ENCODE results near the gene TLE4.

DNA sequence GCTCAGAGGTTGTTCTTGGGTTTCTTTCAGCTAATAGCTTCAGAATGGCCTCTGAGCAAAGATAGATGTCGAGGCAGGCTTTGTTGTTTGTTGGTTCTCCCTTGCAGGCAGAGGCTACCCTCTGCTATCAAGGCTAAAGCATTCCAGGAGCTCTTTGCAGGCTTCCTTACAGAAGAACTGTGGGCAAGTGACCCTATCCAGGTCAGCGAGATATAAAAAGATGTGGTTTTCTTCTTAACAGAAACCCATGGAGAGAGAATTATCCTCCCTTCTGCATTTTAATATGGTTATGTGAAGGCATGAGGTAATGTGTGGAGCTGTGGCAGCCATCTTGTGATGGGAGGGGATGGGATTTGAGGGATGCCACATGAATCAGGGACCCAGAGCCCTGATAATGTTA is 67.0 kb downstream of the TLE4 start:
- TF ChIP-seq, protein P1, sequence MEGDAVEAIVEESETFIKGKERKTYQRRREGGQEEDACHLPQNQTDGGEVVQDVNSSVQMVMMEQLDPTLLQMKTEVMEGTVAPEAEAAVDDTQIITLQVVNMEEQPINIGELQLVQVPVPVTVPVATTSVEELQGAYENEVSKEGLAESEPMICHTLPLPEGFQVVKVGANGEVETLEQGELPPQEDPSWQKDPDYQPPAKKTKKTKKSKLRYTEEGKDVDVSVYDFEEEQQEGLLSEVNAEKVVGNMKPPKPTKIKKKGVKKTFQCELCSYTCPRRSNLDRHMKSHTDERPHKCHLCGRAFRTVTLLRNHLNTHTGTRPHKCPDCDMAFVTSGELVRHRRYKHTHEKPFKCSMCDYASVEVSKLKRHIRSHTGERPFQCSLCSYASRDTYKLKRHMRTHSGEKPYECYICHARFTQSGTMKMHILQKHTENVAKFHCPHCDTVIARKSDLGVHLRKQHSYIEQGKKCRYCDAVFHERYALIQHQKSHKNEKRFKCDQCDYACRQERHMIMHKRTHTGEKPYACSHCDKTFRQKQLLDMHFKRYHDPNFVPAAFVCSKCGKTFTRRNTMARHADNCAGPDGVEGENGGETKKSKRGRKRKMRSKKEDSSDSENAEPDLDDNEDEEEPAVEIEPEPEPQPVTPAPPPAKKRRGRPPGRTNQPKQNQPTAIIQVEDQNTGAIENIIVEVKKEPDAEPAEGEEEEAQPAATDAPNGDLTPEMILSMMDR (conservative IDR thresholded peaks at IDR 0.05; ENCODE audit: low read depth in 2 of 2) = no peak
- TF ChIP-seq, protein P2, sequence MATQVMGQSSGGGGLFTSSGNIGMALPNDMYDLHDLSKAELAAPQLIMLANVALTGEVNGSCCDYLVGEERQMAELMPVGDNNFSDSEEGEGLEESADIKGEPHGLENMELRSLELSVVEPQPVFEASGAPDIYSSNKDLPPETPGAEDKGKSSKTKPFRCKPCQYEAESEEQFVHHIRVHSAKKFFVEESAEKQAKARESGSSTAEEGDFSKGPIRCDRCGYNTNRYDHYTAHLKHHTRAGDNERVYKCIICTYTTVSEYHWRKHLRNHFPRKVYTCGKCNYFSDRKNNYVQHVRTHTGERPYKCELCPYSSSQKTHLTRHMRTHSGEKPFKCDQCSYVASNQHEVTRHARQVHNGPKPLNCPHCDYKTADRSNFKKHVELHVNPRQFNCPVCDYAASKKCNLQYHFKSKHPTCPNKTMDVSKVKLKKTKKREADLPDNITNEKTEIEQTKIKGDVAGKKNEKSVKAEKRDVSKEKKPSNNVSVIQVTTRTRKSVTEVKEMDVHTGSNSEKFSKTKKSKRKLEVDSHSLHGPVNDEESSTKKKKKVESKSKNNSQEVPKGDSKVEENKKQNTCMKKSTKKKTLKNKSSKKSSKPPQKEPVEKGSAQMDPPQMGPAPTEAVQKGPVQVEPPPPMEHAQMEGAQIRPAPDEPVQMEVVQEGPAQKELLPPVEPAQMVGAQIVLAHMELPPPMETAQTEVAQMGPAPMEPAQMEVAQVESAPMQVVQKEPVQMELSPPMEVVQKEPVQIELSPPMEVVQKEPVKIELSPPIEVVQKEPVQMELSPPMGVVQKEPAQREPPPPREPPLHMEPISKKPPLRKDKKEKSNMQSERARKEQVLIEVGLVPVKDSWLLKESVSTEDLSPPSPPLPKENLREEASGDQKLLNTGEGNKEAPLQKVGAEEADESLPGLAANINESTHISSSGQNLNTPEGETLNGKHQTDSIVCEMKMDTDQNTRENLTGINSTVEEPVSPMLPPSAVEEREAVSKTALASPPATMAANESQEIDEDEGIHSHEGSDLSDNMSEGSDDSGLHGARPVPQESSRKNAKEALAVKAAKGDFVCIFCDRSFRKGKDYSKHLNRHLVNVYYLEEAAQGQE (IDR thresholded peaks at IDR 0.05; ENCODE audit: unreplicated experiment) = no peak
- TF ChIP-seq CREB1 (CRISPR knock-in tag; IDR thresholded peaks at IDR 0.05; ENCODE audit: low read depth) (no peak), EZH2 (IDR thresholded peaks at IDR 0.05; ENCODE audit: low read depth, unreplicated experiment) (no peak), NANOG (IDR thresholded peaks at IDR 0.05; ENCODE audit: borderline replicate concordance) (no peak), JUNB (IDR thresholded peaks at IDR 0.05; ENCODE audit: unreplicated experiment) (no peak), POLR2AphosphoS5 (IDR thresholded peaks at IDR 0.05; ENCODE audit: low read depth) (no peak), EZH2phosphoT487 (IDR thresholded peaks at IDR 0.05; ENCODE audit: unreplicated experiment) (no peak), ZNF331 (CRISPR knock-in tag; IDR thresholded peaks at IDR 0.05; ENCODE audit: low read depth) (no peak), STAT1 (IDR thresholded peaks at IDR 0.05; ENCODE audit: unreplicated experiment) (no peak)
- TF ChIP-seq, protein P3, sequence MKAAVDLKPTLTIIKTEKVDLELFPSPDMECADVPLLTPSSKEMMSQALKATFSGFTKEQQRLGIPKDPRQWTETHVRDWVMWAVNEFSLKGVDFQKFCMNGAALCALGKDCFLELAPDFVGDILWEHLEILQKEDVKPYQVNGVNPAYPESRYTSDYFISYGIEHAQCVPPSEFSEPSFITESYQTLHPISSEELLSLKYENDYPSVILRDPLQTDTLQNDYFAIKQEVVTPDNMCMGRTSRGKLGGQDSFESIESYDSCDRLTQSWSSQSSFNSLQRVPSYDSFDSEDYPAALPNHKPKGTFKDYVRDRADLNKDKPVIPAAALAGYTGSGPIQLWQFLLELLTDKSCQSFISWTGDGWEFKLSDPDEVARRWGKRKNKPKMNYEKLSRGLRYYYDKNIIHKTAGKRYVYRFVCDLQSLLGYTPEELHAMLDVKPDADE (IDR thresholded peaks at IDR 0.05) = no peak

Measured in GM23338 (cell line).